Adrenal gland (tissue), 12 donors: Measurements from ENCODE around the gene MTERF2. TPM values are rescaled to one million over a fixed set of nuclear protein-coding genes. Genes with fewer than 3 reads are reported as not detected.
"Not testable (repeated sequence)": the region's sequence is repeated elsewhere in the genome, so short reads cannot be mapped to it uniquely, and the experiment has no call there.

ENCODE experiments used
- DNase-seq, 7 donors: peaks; one replicate each; pipeline ENCODE4 v3.0.0-alpha.2; 2019 to 2020
- H3K27ac ChIP-seq, 5 donors: fragments of 200-600 bp; sonication (generic) in 4 of 5; 1 replicate in 3 of 5; 2 replicates in 2 of 5; pipeline versions ENCODE4 v1.5.1 to v1.8.0; 2016 to 2020; ENCODE audit warnings: mild to moderate bottlenecking in 1 of 5
- H3K27me3 ChIP-seq: fragments of 200-600 bp; 2 replicates; pipeline ENCODE4 v1.8.0; 2021
- H3K36me3 ChIP-seq, 2 donors: fragments of 200-600 bp; replicated peaks in 1 of 2; 1 replicate in 1 of 2; 2 replicates in 1 of 2; pipeline versions ENCODE4 v1.5.1 to v1.8.0; 2018 to 2022
- H3K4me1 ChIP-seq, 2 donors: fragments of 200-600 bp; replicated peaks in 1 of 2; 1 replicate in 1 of 2; 2 replicates in 1 of 2; pipeline versions ENCODE4 v1.5.1 to v1.8.0; 2018 to 2021
- H3K4me3 ChIP-seq, 4 donors: fragments of 200-600 bp; sonication (generic) in 3 of 4; one replicate each; pipeline ENCODE4 v1.5.1; 2016 to 2018
- H3K9me3 ChIP-seq, 3 donors: fragments of 200-600 bp; sonication (generic) in 1 of 3; replicated peaks in 1 of 3; 1 replicate in 2 of 3; 2 replicates in 1 of 3; pipeline versions ENCODE4 v1.5.1 to v1.8.0; 2016 to 2021
- CTCF ChIP-seq, 6 experiments: fragments of 450-650 bp in 4 of 6; fragments of 200-600 bp in 2 of 6; sonication (generic) in 1 of 6; IDR thresholded peaks; 1 replicate in 5 of 6; 2 replicates in 1 of 6; pipeline versions ENCODE4 v1.5.1 to v1.8.0; 2016 to 2021; ENCODE audit warnings: antibody characterized with exemption in 6 of 6, mild to moderate bottlenecking in 2 of 6, moderate library complexity in 1 of 6
- POLR2A ChIP-seq, 2 donors: fragments of 450-650 bp; IDR thresholded peaks; one replicate each; pipeline ENCODE4 v1.6.1; 2017; ENCODE audit warnings: antibody characterized with exemption in 2 of 2, mild to moderate bottlenecking in 2 of 2, moderate library complexity in 1 of 2
- WGBS, 4 donors: extraction: QIAGEN DNeasy Blood & Tissue Kit in 2 of 4; methylation state at CpG; one replicate each; pipeline versions ENCODE4 v1.1.5 to v1.1.7; 2013 to 2017; 5-methylcytosine and 5-hydroxymethylcytosine counted together
- intact Hi-C, 2 donors: fragments of 100-400 bp; cut with DNase I; formaldehyde crosslinking; loops; one replicate each; pipeline versions ENCODE4 v1.14.1 to v1.15.0; 2022 to 2023
- polyA plus RNA-seq, 3 donors: library from polyadenylated mRNA; stranded (reverse); fragments of 200-250 nt in 2 of 3; fragments of 350-450 nt in 1 of 3; fragmentation: Illumina TruSeq in 1 of 3; extraction: RNeasy Lipid Tissue Mini Kit (QIAGEN cat#74804) in 1 of 3; gene quantifications; one replicate each; pipeline ENCODE4 v1.2.3, GENCODE V29; 2013 to 2014
- total RNA-seq, 9 donors: library from RNA; depleted of rRNA in 4 of 9; stranded (reverse); fragments of >200 nt in 4 of 9; fragments of 120-200 nt in 1 of 9; fragmentation: NEBNext Ultra II Directional in 1 of 9; extraction: Animal tissue kit (Norgen Biotek cat#: 25700) in 1 of 9; gene quantifications; one replicate each; pipeline versions ENCODE4 v1.1.0 to v1.2.4, GENCODE V29; 2013 to 2023
- donor health status: healthy with polysubstance abuse.
- donor health status: Bipolar disorder and iron deficiency.
- donor health status: DM: yes; HTN: yes; CAD: no.
- donor health status: DM: no; HTN: no; CAD: no.
- donor health status: DM: no; HTN: no; CAD: no.
- donor health status: DM: yes; HTN: yes; CAD: no.

MTERF2 gene
- total and polyA plus RNA-seq, 12 donors, result 10.2 to 85.0 (median 33.1) TPM

DNA sequence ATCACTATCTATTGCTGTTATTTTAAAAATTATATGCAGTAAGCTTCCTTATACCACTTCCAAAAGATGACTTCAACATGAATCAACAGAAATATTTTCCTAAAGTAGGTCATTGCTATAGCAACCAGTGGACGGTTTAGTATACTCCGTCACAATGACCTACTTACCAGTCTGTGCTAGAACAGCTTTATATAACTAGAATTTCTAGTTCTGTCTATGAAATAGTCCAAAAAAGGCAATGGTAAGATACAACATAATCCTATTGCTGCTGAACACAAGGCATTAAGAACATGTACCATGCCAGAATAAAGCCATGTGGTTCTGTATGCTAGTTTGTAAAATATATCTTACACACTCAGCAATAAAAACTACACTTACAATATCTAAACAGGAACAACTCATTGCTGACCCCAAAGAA, 40.7 kb upstream of the MTERF2 start:
- Histone ChIP-seq H3K4me3 (peak overlapping the region in 1 of 4 donors; percentile 34), H3K27ac (peak overlapping the region in 4 of 5 donors; percentile 7 to 84 (median 64)), H3K27me3 (no peaks in the 10 kb centered on the region), H3K36me3 (no peaks in the 10 kb centered on the region), H3K9me3 (no peaks in the 10 kb centered on the region), H3K4me1 (peaks cover 14 to 47% of the 10 kb centered on the region in 2 donors)
- TF ChIP-seq CTCF (IDR thresholded peaks at IDR 0.05), result no peak
- no peak for TF ChIP-seq POLR2A (IDR thresholded peaks at IDR 0.05)
- 6 to 10% (median 8%) methylated on average over 2 of the region's 2 CpGs for WGBS, 4 donors
- DNase-seq, result peak in 3 of 7 donors; percentile 21 to 36 (median 22)
- intact Hi-C loops, result no loop called here

GRCh38 chr12:107026806-107027635, 40.1 kb upstream of the MTERF2 start:
- Histone ChIP-seq H3K4me3 (peak overlapping the region in 1 of 4 donors; percentile 34), H3K4me1 (peaks cover 14 to 47% of the 10 kb centered on the region in 2 donors), H3K27me3 (no peaks in the 10 kb centered on the region), H3K9me3 (no peaks in the 10 kb centered on the region), H3K27ac (peak overlapping the region; percentile 7 to 84 (median 59)), H3K36me3 (no peaks in the 10 kb centered on the region)
- WGBS, 4 donors, result 35 to 38% (median 36%) methylated on average over 4 of the region's 4 CpGs
- TF ChIP-seq POLR2A (IDR thresholded peaks at IDR 0.05) (no peak), CTCF (IDR thresholded peaks at IDR 0.05) (no peak)
- intact Hi-C loops, result no loop called here
- no peak for DNase-seq

DNA sequence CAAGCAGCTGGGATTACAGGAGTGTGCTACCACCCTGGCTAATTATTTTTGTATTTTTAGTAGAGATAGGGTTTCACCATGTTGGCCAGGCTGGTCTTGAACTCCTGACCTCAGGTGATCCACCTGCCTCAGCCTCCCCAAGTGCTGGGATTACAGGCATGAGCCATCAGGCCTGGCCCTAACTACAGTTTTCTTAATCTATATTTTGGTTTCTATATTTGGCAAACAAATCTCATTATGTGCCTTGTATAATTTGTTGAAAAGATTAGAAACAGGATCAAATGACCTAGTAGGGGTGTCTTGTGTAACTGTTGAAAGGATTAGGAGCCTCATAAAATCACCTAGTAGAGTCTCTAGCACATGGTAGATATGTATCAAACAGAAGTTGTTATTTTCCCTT, 39.4 kb upstream of the MTERF2 start:
- intact Hi-C loops, H3K9me3 ChIP-seq, H3K4me3 ChIP-seq, DNase-seq, H3K36me3 ChIP-seq, H3K27me3 ChIP-seq: not testable (repeated sequence)
- Histone ChIP-seq H3K4me1 (peaks cover 14 to 47% of the 10 kb centered on the region in 2 donors), H3K27ac (peak overlapping the region in 3 of 5 donors; percentile 7 to 84 (median 59))

DNA sequence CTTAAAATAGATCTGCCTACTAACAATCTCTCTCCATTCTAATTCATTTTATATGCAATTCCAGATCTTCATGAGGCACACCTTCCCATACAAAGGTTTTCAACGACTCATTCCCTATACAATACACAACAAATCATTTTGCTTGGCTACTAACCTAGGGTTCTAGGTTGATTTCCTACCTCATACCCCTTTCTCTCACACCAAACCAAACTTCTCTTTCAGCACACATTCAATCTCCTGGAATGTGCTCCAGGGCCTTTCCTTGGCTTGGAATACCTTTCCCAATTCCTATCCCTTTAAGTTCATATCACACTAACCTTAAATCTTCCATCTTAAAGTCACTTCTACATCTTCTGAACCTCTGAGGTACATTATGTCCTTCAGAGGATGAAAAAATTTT, 38.7 kb upstream of the MTERF2 start:
- no peak for DNase-seq
- intact Hi-C loops, result no loop called here
- WGBS, 4 donors, result 83 to 95% (median 90%) methylated on average over 1 of the region's 1 CpG
- TF ChIP-seq POLR2A (IDR thresholded peaks at IDR 0.05), result no peak
- TF ChIP-seq CTCF (IDR thresholded peaks at IDR 0.05), result no peak
- Histone ChIP-seq H3K9me3 (no peaks in the 10 kb centered on the region), H3K27me3 (no peaks in the 10 kb centered on the region), H3K27ac (no peak overlapping the region), H3K36me3 (no peaks in the 10 kb centered on the region), H3K4me1 (peaks cover 14 to 42% of the 10 kb centered on the region in 2 donors), H3K4me3 (no peak overlapping the region)

GRCh38 chr12:107019546-107019945, 32.6 kb upstream of the MTERF2 start:
- 92 to 97% (median 93%) methylated on average over 2 of the region's 2 CpGs for WGBS, 4 donors
- intact Hi-C loops, result no loop called here
- H3K4me3 ChIP-seq, result no peak overlapping the region

More at GRCh38 chr12:107019546-107019945, 32.6 kb upstream of the MTERF2 start:
- no peak overlapping the region for H3K27ac ChIP-seq
- no peaks in the 10 kb centered on the region for H3K27me3 ChIP-seq
- H3K9me3 ChIP-seq, result no peaks in the 10 kb centered on the region
- no peak for DNase-seq
- no peak for TF ChIP-seq POLR2A (IDR thresholded peaks at IDR 0.05)
- no peak for TF ChIP-seq CTCF (IDR thresholded peaks at IDR 0.05)
- H3K36me3 ChIP-seq, result no peaks in the 10 kb centered on the region
- H3K4me1 ChIP-seq, result peaks cover 0 to 6% of the 10 kb centered on the region in 2 donors
